HL-60 (cell line): ENCODE measurements around the gene PRKX.

Experiments used
- GABPA ChIP-seq: IDR thresholded peaks from 2 replicates; pipeline ENCODE4 v1.6.1; 2012; ENCODE audit warnings: low read depth
- POLR2AphosphoS5 ChIP-seq: IDR thresholded peaks from 2 replicates; pipeline ENCODE4 v1.6.1; 2012; ENCODE audit warnings: low read depth
- TF ChIP-seq, protein P1 (sequence below): IDR thresholded peaks from one replicate; pipeline ENCODE4 v1.5.1; 2011; ENCODE audit warnings: low read length, control low read depth, inconsistent platforms; ENCODE audit not compliant: insufficient read depth
- TF ChIP-seq, protein P2 (sequence below): IDR thresholded peaks from 2 replicates; pipeline ENCODE4 v1.6.1; 2012; ENCODE audit warnings: low read depth; ENCODE audit not compliant: insufficient replicate concordance

DNA sequence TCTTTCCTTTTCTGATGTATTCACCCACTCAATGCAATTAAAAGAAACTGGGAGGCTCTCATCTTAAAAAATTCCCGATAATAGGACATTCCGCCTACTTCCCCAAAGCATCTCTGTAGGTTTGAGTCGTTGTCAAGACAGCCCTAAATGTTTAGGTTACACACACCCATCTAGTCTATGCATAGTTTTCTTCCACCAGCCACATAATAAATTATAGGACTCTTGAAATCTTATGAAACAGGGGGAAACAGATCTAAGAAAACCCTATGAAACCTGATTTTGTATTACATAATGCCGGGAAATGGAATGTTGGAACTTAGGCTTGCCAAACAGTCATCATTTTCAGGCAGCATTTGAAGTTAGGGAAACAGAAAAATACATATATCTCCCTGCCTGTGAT, 150.0 kb downstream of the PRKX start:
- no peak for TF ChIP-seq POLR2AphosphoS5
- TF ChIP-seq, protein P1, sequence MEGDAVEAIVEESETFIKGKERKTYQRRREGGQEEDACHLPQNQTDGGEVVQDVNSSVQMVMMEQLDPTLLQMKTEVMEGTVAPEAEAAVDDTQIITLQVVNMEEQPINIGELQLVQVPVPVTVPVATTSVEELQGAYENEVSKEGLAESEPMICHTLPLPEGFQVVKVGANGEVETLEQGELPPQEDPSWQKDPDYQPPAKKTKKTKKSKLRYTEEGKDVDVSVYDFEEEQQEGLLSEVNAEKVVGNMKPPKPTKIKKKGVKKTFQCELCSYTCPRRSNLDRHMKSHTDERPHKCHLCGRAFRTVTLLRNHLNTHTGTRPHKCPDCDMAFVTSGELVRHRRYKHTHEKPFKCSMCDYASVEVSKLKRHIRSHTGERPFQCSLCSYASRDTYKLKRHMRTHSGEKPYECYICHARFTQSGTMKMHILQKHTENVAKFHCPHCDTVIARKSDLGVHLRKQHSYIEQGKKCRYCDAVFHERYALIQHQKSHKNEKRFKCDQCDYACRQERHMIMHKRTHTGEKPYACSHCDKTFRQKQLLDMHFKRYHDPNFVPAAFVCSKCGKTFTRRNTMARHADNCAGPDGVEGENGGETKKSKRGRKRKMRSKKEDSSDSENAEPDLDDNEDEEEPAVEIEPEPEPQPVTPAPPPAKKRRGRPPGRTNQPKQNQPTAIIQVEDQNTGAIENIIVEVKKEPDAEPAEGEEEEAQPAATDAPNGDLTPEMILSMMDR = no peak
- TF ChIP-seq, protein P2, sequence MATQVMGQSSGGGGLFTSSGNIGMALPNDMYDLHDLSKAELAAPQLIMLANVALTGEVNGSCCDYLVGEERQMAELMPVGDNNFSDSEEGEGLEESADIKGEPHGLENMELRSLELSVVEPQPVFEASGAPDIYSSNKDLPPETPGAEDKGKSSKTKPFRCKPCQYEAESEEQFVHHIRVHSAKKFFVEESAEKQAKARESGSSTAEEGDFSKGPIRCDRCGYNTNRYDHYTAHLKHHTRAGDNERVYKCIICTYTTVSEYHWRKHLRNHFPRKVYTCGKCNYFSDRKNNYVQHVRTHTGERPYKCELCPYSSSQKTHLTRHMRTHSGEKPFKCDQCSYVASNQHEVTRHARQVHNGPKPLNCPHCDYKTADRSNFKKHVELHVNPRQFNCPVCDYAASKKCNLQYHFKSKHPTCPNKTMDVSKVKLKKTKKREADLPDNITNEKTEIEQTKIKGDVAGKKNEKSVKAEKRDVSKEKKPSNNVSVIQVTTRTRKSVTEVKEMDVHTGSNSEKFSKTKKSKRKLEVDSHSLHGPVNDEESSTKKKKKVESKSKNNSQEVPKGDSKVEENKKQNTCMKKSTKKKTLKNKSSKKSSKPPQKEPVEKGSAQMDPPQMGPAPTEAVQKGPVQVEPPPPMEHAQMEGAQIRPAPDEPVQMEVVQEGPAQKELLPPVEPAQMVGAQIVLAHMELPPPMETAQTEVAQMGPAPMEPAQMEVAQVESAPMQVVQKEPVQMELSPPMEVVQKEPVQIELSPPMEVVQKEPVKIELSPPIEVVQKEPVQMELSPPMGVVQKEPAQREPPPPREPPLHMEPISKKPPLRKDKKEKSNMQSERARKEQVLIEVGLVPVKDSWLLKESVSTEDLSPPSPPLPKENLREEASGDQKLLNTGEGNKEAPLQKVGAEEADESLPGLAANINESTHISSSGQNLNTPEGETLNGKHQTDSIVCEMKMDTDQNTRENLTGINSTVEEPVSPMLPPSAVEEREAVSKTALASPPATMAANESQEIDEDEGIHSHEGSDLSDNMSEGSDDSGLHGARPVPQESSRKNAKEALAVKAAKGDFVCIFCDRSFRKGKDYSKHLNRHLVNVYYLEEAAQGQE = no peak
- TF ChIP-seq GABPA = no peak
